OCI-LY7 (cell line): ENCODE measurements around the gene ERVFRD-1. TPM values are rescaled to one million over a fixed set of nuclear protein-coding genes. Genes with fewer than 3 reads are reported as not detected.

Experiments
- BruUV-seq: library from RNA; stranded (reverse); fragments of 400-500 nt; replicated peaks from 2 replicates; lab custom pipeline; 2021; lab: Mats Ljungman, UMichigan
- CTCF ChIA-PET: fragments of 300-600 bp; sonication (Branson Sonifier 250); formaldehyde crosslinking; loops from one replicate; lab custom pipeline; 2022; ENCODE audit warnings: antibody characterized with exemption; ENCODE audit not compliant: unreplicated experiment; lab: Charles Lee
- POLR2A ChIA-PET: fragments of 300-600 bp; sonication (Branson Sonifier 250); formaldehyde crosslinking; loops from one replicate; lab custom pipeline; 2022; ENCODE audit warnings: antibody characterized with exemption; lab: Charles Lee
- DNase-seq: peaks from one replicate; pipeline ENCODE4 v3.0.0-alpha.2; 2015; ENCODE audit warnings: low spot score
- H2AFZ ChIP-seq: fragments of 200-600 bp; sonication (generic), shearing (Covaris generic); 2 replicates; pipeline ENCODE4 v1.6.1; 2014; ENCODE audit warnings: mild to moderate bottlenecking, antibody characterized with exemption, low read length, moderate library complexity
- H3K27ac ChIP-seq: fragments of 200-600 bp; sonication (generic); 2 replicates; pipeline ENCODE4 v1.5.1; 2014; ENCODE audit warnings: mixed run types, low read depth, mild to moderate bottlenecking, moderate library complexity, low read length, inconsistent platforms; ENCODE audit not compliant: poor library complexity, severe bottlenecking
- H3K36me3 ChIP-seq: fragments of 200-600 bp; sonication (generic); 2 replicates; pipeline ENCODE4 v1.6.1; 2014; ENCODE audit warnings: mild to moderate bottlenecking, antibody characterized with exemption, low read length, moderate library complexity, mixed read lengths; ENCODE audit not compliant: insufficient read depth
- H3K4me1 ChIP-seq: fragments of 200-600 bp; sonication (generic); 2 replicates; pipeline ENCODE4 v1.5.1; 2014; ENCODE audit warnings: mild to moderate bottlenecking, low read length; ENCODE audit not compliant: insufficient read depth, poor library complexity, severe bottlenecking
- H3K4me2 ChIP-seq: fragments of 200-600 bp; sonication (generic); 2 replicates; pipeline ENCODE4 v1.6.1; 2014; ENCODE audit warnings: mild to moderate bottlenecking, low read length
- H3K4me3 ChIP-seq: fragments of 200-600 bp; sonication (generic); 2 replicates; pipeline ENCODE4 v1.5.1; 2014; ENCODE audit warnings: mild to moderate bottlenecking, low read depth, low read length; ENCODE audit not compliant: poor library complexity, severe bottlenecking
- H3K79me2 ChIP-seq: fragments of 200-600 bp; sonication (generic); 2 replicates; pipeline ENCODE4 v1.6.1; 2016; ENCODE audit warnings: low read depth, mild to moderate bottlenecking, low read length, moderate library complexity, mixed read lengths; ENCODE audit not compliant: insufficient read depth
- H3K9me2 ChIP-seq: fragments of 200-600 bp; sonication (generic); 2 replicates; pipeline ENCODE4 v1.6.1; 2016; ENCODE audit warnings: mild to moderate bottlenecking, low read length, mixed read lengths; ENCODE audit not compliant: insufficient read depth
- H3K9me3 ChIP-seq: fragments of 200-600 bp; sonication (generic); 2 replicates; pipeline ENCODE4 v1.6.1; 2014; ENCODE audit warnings: mild to moderate bottlenecking, mixed run types, low read length, mixed read lengths
- H4K20me1 ChIP-seq: fragments of 200-600 bp; sonication (generic); 2 replicates; pipeline ENCODE4 v1.6.1; 2014; ENCODE audit warnings: mild to moderate bottlenecking, antibody characterized with exemption, low read length, moderate library complexity, mixed read lengths; ENCODE audit not compliant: insufficient read depth
- CTCF ChIP-seq: fragments of 200-600 bp; sonication (generic); conservative IDR thresholded peaks from 2 replicates; pipeline ENCODE4 v1.5.1; 2014; ENCODE audit warnings: mild to moderate bottlenecking, antibody characterized with exemption, low read length, moderate library complexity, mixed read lengths
- EZH2phosphoT487 ChIP-seq: fragments of 200-600 bp; sonication (generic); IDR thresholded peaks from 2 replicates; pipeline ENCODE4 v1.6.1; 2018; ENCODE audit warnings: low read depth, borderline replicate concordance, mild to moderate bottlenecking, mixed run types, antibody characterized with exemption, low read length, moderate library complexity, mixed read lengths
- intact Hi-C: fragments of 100-400 bp; cut with micrococcal nuclease; formaldehyde crosslinking; loops from one replicate; pipeline ENCODE4 v1.10.0; 2022; ENCODE audit not compliant: unreplicated experiment
- total RNA-seq, 2 experiments: library from RNA; depleted of rRNA in 1 of 2; stranded (reverse); fragments of >200 nt in 1 of 2; shearing (Covaris generic) in 1 of 2; gene quantifications; 2 replicates each; pipeline ENCODE4 v1.2.3, GENCODE V29; 2014 to 2022

ERVFRD-1 gene
- total RNA-seq, 2 experiments from 2014 or later, result not detected

GRCh38 chr6:11144393-11144851 is 32.9 kb upstream of the ERVFRD-1 start:
- TF ChIP-seq CTCF (peak; percentile 98), EZH2phosphoT487 (no peak)
- Histone ChIP-seq H3K4me1 (no peaks in the 10 kb centered on the region), H3K79me2 (no peaks in the 10 kb centered on the region), H3K9me2 (no peaks in the 10 kb centered on the region), H3K36me3 (no peaks in the 10 kb centered on the region), H3K4me3 (no peak overlapping the region), H3K4me2 (no peak overlapping the region), H4K20me1 (no peaks in the 10 kb centered on the region), H3K9me3 (no peaks in the 10 kb centered on the region), H2AFZ (no peak overlapping the region), H3K27ac (no peak overlapping the region)
- intact Hi-C loops, result loop anchor here (1.0 to 5.0 kb wide), 3 partner anchors 192 to 431 kb away; no protein-coding TSS in a partner anchor
- CTCF ChIA-PET, result interaction anchor here (0.9 to 1.4 kb wide), 2 partner anchors 351 to 352 kb away, joined by 3 read pairs; no protein-coding TSS in a partner anchor
- POLR2A ChIA-PET, result interaction anchor here (1.8 kb wide), 1 partner anchor 352 kb away, joined by 6 read pairs; no protein-coding TSS in a partner anchor
- peak; percentile 71 for DNase-seq
- BruUV-seq, result no TSS peak

- intact Hi-C loops, result loop anchor here (1.0 to 5.0 kb wide), 3 partner anchors 191 to 432 kb away; no protein-coding TSS in a partner anchor
- Histone ChIP-seq H3K36me3 (no peaks in the 10 kb centered on the region), H3K4me1 (no peaks in the 10 kb centered on the region), H4K20me1 (no peaks in the 10 kb centered on the region), H3K79me2 (no peaks in the 10 kb centered on the region), H3K27ac (no peak overlapping the region), H2AFZ (no peak overlapping the region), H3K9me2 (no peaks in the 10 kb centered on the region), H3K4me3 (no peak overlapping the region), H3K9me3 (no peaks in the 10 kb centered on the region), H3K4me2 (no peak overlapping the region)
- CTCF ChIA-PET, result interaction anchor here (0.9 to 1.4 kb wide), 2 partner anchors 352 to 353 kb away, joined by 3 read pairs; no protein-coding TSS in a partner anchor
- POLR2A ChIA-PET, result interaction anchor here (1.0 to 1.8 kb wide), 2 partner anchors 14 to 352 kb away, joined by 4 to 6 read pairs; no protein-coding TSS in a partner anchor
- no peak for DNase-seq
- no TSS peak for BruUV-seq
- TF ChIP-seq CTCF, result no peak
- no peak for TF ChIP-seq EZH2phosphoT487
These were observed 32.2 kb upstream of the ERVFRD-1 start for GRCh38 chr6:11143394-11144371.
